Measurements from ENCODE around the gene EYA2.
"Not testable (repeated sequence)": the region's sequence is repeated elsewhere in the genome, so short reads cannot be mapped to it uniquely, and the experiment has no call there.

DNA sequence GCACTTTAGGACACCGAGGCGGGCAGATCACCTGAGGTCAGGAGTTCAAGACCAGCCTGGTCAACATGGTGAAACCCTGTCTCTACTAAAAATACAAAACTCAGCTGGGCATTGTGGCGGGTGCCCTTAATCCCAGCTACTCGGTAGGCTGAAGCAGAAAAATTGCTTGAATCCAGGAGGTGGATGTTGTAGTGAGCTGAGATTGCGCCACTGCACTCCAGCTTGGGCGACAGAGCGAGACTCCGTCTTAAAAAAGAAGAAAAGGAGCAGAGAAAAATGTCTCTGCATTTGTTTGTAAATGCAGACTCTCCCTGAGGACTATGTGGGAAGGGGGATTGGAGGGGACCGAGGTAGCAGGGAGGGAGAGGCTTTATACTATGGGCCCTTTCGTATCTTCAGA is 311.9 kb downstream of the EYA2 start:
- not testable (repeated sequence) for TF ChIP-seq EP300, CTCF (IDR thresholded peaks at IDR 0.05)

Data from gastroesophageal sphincter (tissue), 3 donors.